CD4-positive, alpha-beta T cell (primary cell): Measurements from ENCODE around the gene RET. TPM values are rescaled to one million over a fixed set of nuclear protein-coding genes. Genes with fewer than 3 reads are reported as not detected.
A peak's percentile ranks its signal among the peaks of the same experiment; 100 is the strongest.

Source experiments
- ATAC-seq: fragments of 200-7000 bp; cut with Tn5 transposase; one replicate; pipeline ENCODE4 v1.10.0; 2022; ENCODE audit warnings: mild to moderate bottlenecking; ENCODE audit not compliant: poor library complexity
- CTCF ChIA-PET: fragments of 350-600 bp; sonication (Branson Sonifier 250); formaldehyde crosslinking; loops from one replicate; lab custom pipeline; 2021; ENCODE audit warnings: antibody characterized with exemption, inconsistent platforms; lab: Charles Lee
- POLR2A ChIA-PET: fragments of 350-600 bp; sonication (Branson Sonifier 250); formaldehyde crosslinking; loops from one replicate; lab custom pipeline; 2021; ENCODE audit warnings: antibody characterized with exemption, inconsistent platforms; lab: Charles Lee
- DNase-seq, 14 experiments: peaks; one replicate each; pipeline ENCODE4 v3.0.0-alpha.2; 2013 to 2020; ENCODE audit warnings: mixed read lengths in 2 of 14
- H3K27ac ChIP-seq, 2 donors: one replicate each; pipeline versions ENCODE4 v1.5.1 to v1.7.0; 2013; ENCODE audit warnings: low read length in 2 of 2, low read depth in 1 of 2, mild to moderate bottlenecking in 1 of 2
- H3K27me3 ChIP-seq, 2 experiments: 1 replicate in 1 of 2; 2 replicates in 1 of 2; pipeline versions ENCODE4 v1.6.1 to v1.7.0; 2013; ENCODE audit warnings: low read length in 2 of 2, control low read depth in 1 of 2, mild to moderate bottlenecking in 1 of 2, moderate library complexity in 1 of 2; ENCODE audit not compliant: insufficient read depth in 2 of 2, control insufficient read depth in 1 of 2
- H3K36me3 ChIP-seq: one replicate; pipeline ENCODE4 v1.6.1; 2013; ENCODE audit warnings: low read length, control low read depth; ENCODE audit not compliant: insufficient read depth
- H3K4me1 ChIP-seq: one replicate; pipeline ENCODE4 v1.6.1; 2013; ENCODE audit warnings: low read length, control low read depth; ENCODE audit not compliant: insufficient read depth
- H3K4me3 ChIP-seq: one replicate; pipeline ENCODE4 v1.5.1; 2013; ENCODE audit warnings: mild to moderate bottlenecking, low read length, moderate library complexity
- H3K9me3 ChIP-seq, 2 experiments: 1 replicate in 1 of 2; 2 replicates in 1 of 2; pipeline versions ENCODE4 v1.6.1 to v1.7.0; 2013; ENCODE audit warnings: low read length in 2 of 2, mild to moderate bottlenecking in 2 of 2, control low read depth in 1 of 2, moderate library complexity in 1 of 2; ENCODE audit not compliant: control insufficient read depth in 1 of 2, insufficient read depth in 1 of 2
- H3K27ac Mint-ChIP-seq: one replicate; pipeline ENCODE4 v1.8.0; 2020; ENCODE audit warnings: mixed read lengths
- H3K27me3 Mint-ChIP-seq: one replicate; pipeline ENCODE4 v1.8.0; 2021; ENCODE audit warnings: mixed read lengths
- H3K36me3 Mint-ChIP-seq: one replicate; pipeline ENCODE4 v1.8.0; 2021; ENCODE audit warnings: low read depth, mixed read lengths
- H3K4me1 Mint-ChIP-seq: one replicate; pipeline ENCODE4 v1.8.0; 2021; ENCODE audit warnings: low read depth, mixed read lengths
- H3K4me3 Mint-ChIP-seq: one replicate; pipeline ENCODE4 v1.8.0; 2020; ENCODE audit warnings: mild to moderate bottlenecking, mixed read lengths
- H3K9me3 Mint-ChIP-seq: one replicate; pipeline ENCODE4 v1.8.0; 2020; ENCODE audit warnings: mixed read lengths
- intact Hi-C, 2 experiments: fragments of 100-400 bp; cut with DNase I in 1 of 2; cut with micrococcal nuclease in 1 of 2; formaldehyde crosslinking; loops; one replicate each; pipeline versions ENCODE4 v1.15.1 to v1.9.0; 2023 to 2025; cut with DNase I, micrococcal nuclease
- total RNA-seq, 174 experiments: library from RNA in 2 of 174; stranded (reverse) in 2 of 174; gene quantifications; one replicate each; pipeline ENCODE4 v1.2.3 and lab custom pipeline; 2021 to 2026
- TF ChIP-seq, protein P1 (sequence below): fragments of 200-600 bp; IDR thresholded peaks from one replicate; pipeline ENCODE4 v1.8.0; 2022; ENCODE audit warnings: antibody characterized with exemption, mild to moderate bottlenecking

Gene RET
- total RNA-seq, 2 experiments from 2014 or later, result not detected

DNA sequence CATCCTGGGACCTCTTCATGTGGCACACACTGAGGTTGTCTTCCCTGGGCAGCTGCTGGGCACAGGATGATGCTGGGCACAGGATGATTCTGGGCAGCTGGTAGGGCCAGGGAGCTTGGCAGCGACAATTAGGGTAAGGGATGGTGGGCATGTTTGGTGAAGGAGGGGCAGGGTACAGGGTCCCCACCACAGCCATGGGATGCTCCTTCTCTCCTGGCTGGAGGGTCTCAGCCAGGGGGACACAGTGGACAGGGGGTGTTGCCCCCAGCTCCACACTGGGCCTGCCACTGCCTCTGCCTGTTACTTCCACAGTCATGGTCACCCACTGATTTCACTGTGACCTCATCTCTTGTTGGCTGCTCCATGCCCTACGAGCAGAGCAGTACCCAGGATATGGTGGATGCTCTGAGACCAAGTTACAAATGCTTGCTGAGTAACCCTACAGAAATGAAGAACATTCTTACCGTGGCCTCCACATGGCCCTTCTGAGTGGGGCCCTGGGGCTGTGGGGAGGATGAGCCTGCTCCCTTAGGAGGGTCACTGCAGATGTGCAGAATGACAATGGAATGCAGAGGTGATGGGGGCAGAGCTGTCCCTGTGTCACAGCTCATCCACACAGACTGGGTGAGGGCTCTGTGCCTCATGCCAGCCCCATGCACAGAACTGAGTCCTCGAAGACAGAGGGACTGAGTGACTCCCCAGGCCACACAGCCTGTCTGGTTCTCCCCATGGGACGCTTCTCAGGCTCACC, 28.4 kb upstream of the RET start:
- CTCF ChIA-PET, result no interaction called here
- Mint-ChIP-seq H3K36me3 (no peaks in the 10 kb centered on the region), H3K27me3 (no peaks in the 10 kb centered on the region), H3K27ac (no peak overlapping the region), H3K4me1 (no peaks in the 10 kb centered on the region), H3K4me3 (no peak overlapping the region), H3K9me3 (no peaks in the 10 kb centered on the region)
- DNase-seq (no peak), ATAC-seq (no peak)
- H3K4me3 ChIP-seq, result no peak overlapping the region
- no peaks in the 10 kb centered on the region for H3K27me3 ChIP-seq
- no peak overlapping the region for H3K27ac ChIP-seq
- H3K4me1 ChIP-seq, result no peaks in the 10 kb centered on the region
- POLR2A ChIA-PET, result no interaction called here
- TF ChIP-seq, protein P1, sequence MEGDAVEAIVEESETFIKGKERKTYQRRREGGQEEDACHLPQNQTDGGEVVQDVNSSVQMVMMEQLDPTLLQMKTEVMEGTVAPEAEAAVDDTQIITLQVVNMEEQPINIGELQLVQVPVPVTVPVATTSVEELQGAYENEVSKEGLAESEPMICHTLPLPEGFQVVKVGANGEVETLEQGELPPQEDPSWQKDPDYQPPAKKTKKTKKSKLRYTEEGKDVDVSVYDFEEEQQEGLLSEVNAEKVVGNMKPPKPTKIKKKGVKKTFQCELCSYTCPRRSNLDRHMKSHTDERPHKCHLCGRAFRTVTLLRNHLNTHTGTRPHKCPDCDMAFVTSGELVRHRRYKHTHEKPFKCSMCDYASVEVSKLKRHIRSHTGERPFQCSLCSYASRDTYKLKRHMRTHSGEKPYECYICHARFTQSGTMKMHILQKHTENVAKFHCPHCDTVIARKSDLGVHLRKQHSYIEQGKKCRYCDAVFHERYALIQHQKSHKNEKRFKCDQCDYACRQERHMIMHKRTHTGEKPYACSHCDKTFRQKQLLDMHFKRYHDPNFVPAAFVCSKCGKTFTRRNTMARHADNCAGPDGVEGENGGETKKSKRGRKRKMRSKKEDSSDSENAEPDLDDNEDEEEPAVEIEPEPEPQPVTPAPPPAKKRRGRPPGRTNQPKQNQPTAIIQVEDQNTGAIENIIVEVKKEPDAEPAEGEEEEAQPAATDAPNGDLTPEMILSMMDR, result no peak
- no peaks in the 10 kb centered on the region for H3K36me3 ChIP-seq
- intact Hi-C loops, result no loop called here
- no peaks in the 10 kb centered on the region for H3K9me3 ChIP-seq

DNA sequence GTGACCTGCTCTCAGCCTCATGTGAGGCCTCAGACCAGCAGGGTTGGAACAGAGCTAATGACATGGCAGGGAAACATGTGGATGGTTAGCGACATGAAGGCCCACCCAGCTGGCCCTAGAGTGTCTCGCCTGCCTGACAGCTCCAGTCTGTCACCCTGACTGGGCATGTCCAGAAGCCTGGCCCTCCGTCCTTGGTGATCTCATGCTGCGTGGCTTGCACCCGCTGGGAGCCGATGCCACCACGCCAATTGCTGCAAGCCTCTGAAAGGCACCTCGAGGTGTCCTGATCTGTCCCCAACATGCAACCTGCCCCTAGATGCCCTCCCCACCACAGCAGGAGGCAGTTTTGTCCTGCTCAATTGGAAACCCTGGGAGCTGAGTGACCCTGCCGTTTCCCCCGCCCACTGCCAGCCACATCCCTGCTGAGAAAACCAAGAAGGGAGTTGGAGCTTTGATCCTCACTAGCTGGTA, 27.8 kb upstream of the RET start:
- CTCF ChIA-PET, result no interaction called here

DNA sequence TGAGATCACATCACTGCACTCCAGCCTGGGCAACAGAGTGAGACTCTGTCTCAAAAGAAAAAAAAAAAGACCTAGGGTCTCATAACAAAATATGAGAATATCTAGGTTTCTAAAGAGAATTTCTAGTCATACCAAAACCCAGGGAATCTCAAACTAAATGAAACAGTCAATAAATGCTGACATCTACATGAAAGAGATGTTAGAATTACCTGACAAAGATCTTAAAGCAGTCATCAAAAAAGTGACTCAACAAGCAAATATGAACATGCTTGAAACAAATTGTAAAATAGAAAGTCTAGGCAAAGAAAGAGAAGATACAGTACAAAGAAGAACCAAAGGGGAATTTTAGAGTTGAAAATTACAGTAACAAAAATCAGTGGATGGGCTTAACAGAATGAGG, 26.9 kb upstream of the RET start:
- no peaks in the 10 kb centered on the region for H3K9me3 ChIP-seq
- no peak for ATAC-seq

More for the DNA sequence above, 27.8 kb upstream of the RET start:
- Mint-ChIP-seq H3K4me1 (no peaks in the 10 kb centered on the region), H3K27ac (no peak overlapping the region), H3K9me3 (no peaks in the 10 kb centered on the region), H3K36me3 (no peaks in the 10 kb centered on the region), H3K27me3 (no peaks in the 10 kb centered on the region), H3K4me3 (no peak overlapping the region)
- no peaks in the 10 kb centered on the region for H3K36me3 ChIP-seq
- TF ChIP-seq, protein P1, result no peak
- intact Hi-C loops, result no loop called here
- no peak overlapping the region for H3K27ac ChIP-seq
- no peaks in the 10 kb centered on the region for H3K27me3 ChIP-seq
- H3K4me1 ChIP-seq, result no peaks in the 10 kb centered on the region
- no peaks in the 10 kb centered on the region for H3K9me3 ChIP-seq
- peak in 1 of 14 experiments; percentile 20 for DNase-seq
- POLR2A ChIA-PET, result no interaction called here
- ATAC-seq, result no peak
- no peak overlapping the region for H3K4me3 ChIP-seq

More for the DNA sequence above, 26.9 kb upstream of the RET start:
- H3K27ac Mint-ChIP-seq, result no peak overlapping the region
- ChIA-PET CTCF (no interaction called here), POLR2A (no interaction called here)
- no peaks in the 10 kb centered on the region for H3K27me3 Mint-ChIP-seq
- Histone ChIP-seq H3K27ac (no peak overlapping the region), H3K4me1 (no peaks in the 10 kb centered on the region), H3K36me3 (no peaks in the 10 kb centered on the region), H3K4me3 (no peak overlapping the region), H3K27me3 (no peaks in the 10 kb centered on the region)
- H3K9me3 Mint-ChIP-seq, result no peaks in the 10 kb centered on the region
- TF ChIP-seq, protein P1, result no peak
- no peaks in the 10 kb centered on the region for H3K4me1 Mint-ChIP-seq
- no peak overlapping the region for H3K4me3 Mint-ChIP-seq
- H3K36me3 Mint-ChIP-seq, result no peaks in the 10 kb centered on the region
- DNase-seq, result no peak
- intact Hi-C loops, result loop anchor here in 1 of 2 experiments (10.0 kb wide), 1 partner anchor 205 kb away; no protein-coding TSS in a partner anchor
